BJ (cell line): ENCODE measurements around the gene MAMSTR. TPM values are rescaled to one million over a fixed set of nuclear protein-coding genes. Genes with fewer than 3 reads are reported as not detected.
"Not testable (repeated sequence)": the region's sequence is repeated elsewhere in the genome, so short reads cannot be mapped to it uniquely, and the experiment has no call there.

Source experiments
- CTCF ChIA-PET: fragments of 350-600 bp; formaldehyde crosslinking; extraction: SDS; loops from one replicate; lab custom pipeline; 2021; ENCODE audit warnings: antibody characterized with exemption, inconsistent platforms; lab: Yijun Ruan, JAX
- POLR2A ChIA-PET: fragments of 300-600 bp; sonication (Branson Sonifier 250); formaldehyde crosslinking; extraction: SDS; loops from one replicate; lab custom pipeline; 2021; ENCODE audit warnings: antibody characterized with exemption; lab: Charles Lee
- DNase-seq: peaks from one replicate; pipeline ENCODE4 v3.0.0-alpha.2; 2011; ENCODE audit warnings: low read depth
- H3K27me3 ChIP-seq: 2 replicates; pipeline ENCODE4 v1.6.0; 2011; ENCODE audit warnings: low read length; ENCODE audit not compliant: control insufficient read depth, insufficient read depth
- H3K36me3 ChIP-seq: 2 replicates; pipeline ENCODE4 v1.5.1; 2011; ENCODE audit warnings: low read length; ENCODE audit not compliant: control insufficient read depth, insufficient read depth
- H3K4me3 ChIP-seq: 2 replicates; pipeline ENCODE4 v1.5.1; 2011; ENCODE audit warnings: low read depth, mild to moderate bottlenecking, control low read depth, low read length
- CTCF ChIP-seq: IDR thresholded peaks from 2 replicates; pipeline ENCODE4 v1.5.1; 2011; ENCODE audit warnings: low read depth, mild to moderate bottlenecking, control low read depth, inconsistent platforms, low read length, moderate library complexity; ENCODE audit not compliant: insufficient read depth
- polyA plus RNA-seq: library from polyadenylated mRNA; depleted of rRNA; stranded (reverse); fragments of >200 nt; gene quantifications from 2 replicates; pipeline ENCODE4 v1.2.3, GENCODE V29; 2011

The MAMSTR gene
- polyA plus RNA-seq, 1 experiment = 1.5 TPM

GRCh38 chr19:48685583-48685982 lies 33.9 kb downstream of the MAMSTR start:
- no peaks in the 10 kb centered on the region for H3K36me3 ChIP-seq
- CTCF ChIA-PET = interaction anchor here (2.9 kb wide), 1 partner anchor 9 kb away, joined by 13 read pairs; no protein-coding TSS in a partner anchor
- no peak for TF ChIP-seq CTCF
- no peaks in the 10 kb centered on the region; the same call in 1 of the 2 replicates for H3K27me3 ChIP-seq
- POLR2A ChIA-PET = no interaction called here
- no peak for DNase-seq
- no peak overlapping the region for H3K4me3 ChIP-seq

- POLR2A ChIA-PET = no interaction called here
- Histone ChIP-seq H3K27me3 (no peaks in the 10 kb centered on the region; the same call in 1 of the 2 replicates), H3K36me3 (no peaks in the 10 kb centered on the region), H3K4me3 (no peak overlapping the region)
- DNase-seq = no peak
- CTCF ChIA-PET = interaction anchor here (0.7 to 0.9 kb wide), 2 partner anchors 8 to 10 kb away, joined by 3 read pairs; no protein-coding TSS in a partner anchor
- TF ChIP-seq CTCF = no peak
Observed at GRCh38 chr19:48683349-48683748, 36.2 kb downstream of the MAMSTR start.

GRCh38 chr19:48681127-48681470 lies 38.4 kb downstream of the MAMSTR start:
- ChIA-PET POLR2A (no interaction called here), CTCF (interaction anchor here (1.0 kb wide), 1 partner anchor 57 kb away, joined by 3 read pairs; no protein-coding TSS in a partner anchor)
- no peak overlapping the region for H3K4me3 ChIP-seq
- DNase-seq = no peak
- H3K27me3 ChIP-seq = no peaks in the 10 kb centered on the region; the same call in 1 of the 2 replicates
- no peak for TF ChIP-seq CTCF
- H3K36me3 ChIP-seq = no peaks in the 10 kb centered on the region

- no peaks in the 10 kb centered on the region; the same call in 1 of the 2 replicates for H3K27me3 ChIP-seq
- no peak for TF ChIP-seq CTCF
- no peak for DNase-seq
- no peak overlapping the region for H3K4me3 ChIP-seq
- ChIA-PET CTCF (interaction anchor here (1.0 kb wide), 1 partner anchor 58 kb away, joined by 3 read pairs; no protein-coding TSS in a partner anchor), POLR2A (no interaction called here)
- H3K36me3 ChIP-seq = no peaks in the 10 kb centered on the region
Observed at GRCh38 chr19:48680436-48681126, 38.9 kb downstream of the MAMSTR start.

GRCh38 chr19:48680006-48680405 lies 39.5 kb downstream of the MAMSTR start:
- DNase-seq, H3K27me3 ChIP-seq, POLR2A ChIA-PET, H3K4me3 ChIP-seq, H3K36me3 ChIP-seq, CTCF ChIA-PET: not testable (repeated sequence)
